Calu3 (cell line): ENCODE results near the gene FITM2. TPM values are rescaled to one million over a fixed set of nuclear protein-coding genes. Genes with fewer than 3 reads are reported as not detected.

ENCODE experiments used
- Bru-seq: library from RNA; stranded (reverse); fragments of 400-500 nt; gene quantifications from one replicate; lab custom pipeline; 2021; lab: Mats Ljungman, UMichigan
- BruChase-seq, 2 experiments: library from RNA; stranded (reverse); fragments of 400-500 nt; gene quantifications; one replicate each; lab custom pipeline; 2021; lab: Mats Ljungman, UMichigan
- BruUV-seq: library from RNA; stranded (reverse); fragments of 400-500 nt; replicated peaks from 2 replicates; lab custom pipeline; 2021; lab: Mats Ljungman, UMichigan
- CTCF ChIA-PET: fragments of 300-600 bp; sonication (Branson Sonifier 250); formaldehyde crosslinking; loops from one replicate; lab custom pipeline; 2022; ENCODE audit warnings: antibody characterized with exemption; lab: Charles Lee
- DNase-seq: peaks from one replicate; pipeline ENCODE4 v3.0.0; 2022
- H3K27ac Mint-ChIP-seq: one replicate; pipeline ENCODE4 v1.8.0; 2022; ENCODE audit warnings: mixed read lengths; ENCODE audit not compliant: unreplicated experiment
- H3K27me3 Mint-ChIP-seq: one replicate; pipeline ENCODE4 v1.8.0; 2022; ENCODE audit warnings: mixed read lengths; ENCODE audit not compliant: unreplicated experiment
- H3K36me3 Mint-ChIP-seq: one replicate; pipeline ENCODE4 v1.8.0; 2022; ENCODE audit warnings: mild to moderate bottlenecking, moderate library complexity, mixed read lengths; ENCODE audit not compliant: insufficient read depth, unreplicated experiment
- H3K4me1 Mint-ChIP-seq: one replicate; pipeline ENCODE4 v1.8.0; 2022; ENCODE audit warnings: mild to moderate bottlenecking, low read depth, mixed read lengths; ENCODE audit not compliant: unreplicated experiment
- H3K4me3 Mint-ChIP-seq: one replicate; pipeline ENCODE4 v1.8.0; 2022; ENCODE audit warnings: mild to moderate bottlenecking, low read depth, moderate library complexity, mixed read lengths; ENCODE audit not compliant: unreplicated experiment
- H3K9me3 Mint-ChIP-seq: one replicate; pipeline ENCODE4 v1.8.0; 2022; ENCODE audit warnings: low read depth, mixed read lengths; ENCODE audit not compliant: unreplicated experiment
- intact Hi-C: fragments of 100-400 bp; cut with micrococcal nuclease; formaldehyde crosslinking; loops from one replicate; pipeline ENCODE4 v1.10.0; 2022; ENCODE audit not compliant: unreplicated experiment
- long read RNA-seq: library from polyadenylated mRNA; stranded (forward); transcript quantifications from one replicate; pipeline ENCODE4 v2.0.0, GENCODE V29; 2022
- total RNA-seq: library from RNA; stranded (reverse); gene quantifications from 2 replicates; pipeline ENCODE4 v1.2.3, GENCODE V29; 2022
- TF ChIP-seq, protein P1 (sequence below): fragments of 200-600 bp; IDR thresholded peaks from one replicate; pipeline ENCODE4 v1.8.0; 2022; ENCODE audit warnings: antibody characterized with exemption; ENCODE audit not compliant: unreplicated experiment

The FITM2 gene, protein sequence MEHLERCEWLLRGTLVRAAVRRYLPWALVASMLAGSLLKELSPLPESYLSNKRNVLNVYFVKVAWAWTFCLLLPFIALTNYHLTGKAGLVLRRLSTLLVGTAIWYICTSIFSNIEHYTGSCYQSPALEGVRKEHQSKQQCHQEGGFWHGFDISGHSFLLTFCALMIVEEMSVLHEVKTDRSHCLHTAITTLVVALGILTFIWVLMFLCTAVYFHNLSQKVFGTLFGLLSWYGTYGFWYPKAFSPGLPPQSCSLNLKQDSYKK
- total RNA-seq (11.7 and 13.0 TPM in 2 replicates), Bru-seq, nascent RNA (percentile 58 among the genes with signal in this experiment), BruChase-seq, experiment 1, labeled RNA remaining after a 6-hour chase (percentile 88 among the genes with signal in this experiment), BruChase-seq, experiment 2, labeled RNA remaining after a 2-hour chase (percentile 78 among the genes with signal in this experiment)
- long read RNA-seq, partial matches to known transcripts: 0 of 2 reads
- long read RNA-seq, other reads (novel, unspliced or antisense): 2 of 2 reads

DNA sequence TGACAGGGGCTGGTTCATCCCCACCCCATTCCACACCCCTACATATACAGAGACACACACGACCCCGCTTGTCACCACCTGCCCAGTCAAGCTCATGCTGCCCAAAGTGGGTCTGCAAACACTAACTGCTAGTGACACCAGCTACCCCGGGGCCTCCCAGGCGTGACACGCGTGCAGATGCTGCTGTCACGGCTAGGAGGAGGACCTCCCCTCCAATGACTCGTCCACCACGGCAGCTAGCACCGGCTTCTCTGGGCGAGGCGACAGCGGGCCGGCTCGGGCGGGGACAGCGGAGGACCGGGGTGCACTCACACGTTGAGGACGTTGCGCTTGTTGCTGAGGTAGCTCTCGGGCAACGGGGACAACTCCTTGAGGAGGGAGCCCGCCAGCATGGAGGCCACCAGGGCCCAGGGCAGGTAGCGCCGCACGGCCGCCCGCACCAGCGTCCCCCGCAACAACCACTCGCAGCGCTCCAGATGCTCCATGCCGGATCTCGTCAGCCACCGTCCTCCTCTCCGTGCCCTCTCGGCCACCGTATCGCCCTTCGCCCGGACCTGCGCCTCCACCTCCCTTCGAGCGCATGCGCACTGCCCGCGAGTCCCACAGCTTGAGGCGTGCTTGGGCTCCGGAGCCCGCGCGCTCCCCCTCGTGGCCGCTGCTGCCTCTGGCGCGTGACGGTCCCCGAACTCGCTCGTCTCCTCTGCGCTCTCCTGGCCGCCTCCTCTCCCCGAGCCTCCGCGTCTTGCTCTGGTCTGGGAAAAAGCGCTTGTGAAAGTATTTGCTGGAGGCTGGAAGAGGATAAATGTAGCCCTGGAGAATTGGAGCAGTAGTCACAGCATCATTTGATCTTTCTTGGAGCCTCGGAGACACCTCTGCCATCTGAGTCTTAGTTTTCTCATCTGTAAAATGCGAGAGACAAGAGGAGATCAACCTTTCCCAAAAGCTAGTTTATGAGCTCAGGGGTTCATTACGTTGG lies at the start of gene FITM2:
Gene FITM2, minus strand, starts transcription at position 539 of the 976 bp plus-strand sequence. Its CDS starts 54 bp downstream, at position 485.
- H3K4me1 Mint-ChIP-seq: peaks cover 12% of the 10 kb centered on the region
- peak within 1 kb of the TSS; percentile 83 for H3K27ac Mint-ChIP-seq
- BruUV-seq: no TSS peak
- no peaks in the 10 kb centered on the region for H3K27me3 Mint-ChIP-seq
- DNase-seq: peak; percentile 100
- intact Hi-C loops: loop anchor here (1.0 to 5.0 kb wide), 2 partner anchors 76 to 94 kb away; no protein-coding TSS in a partner anchor
- no peaks in the 10 kb centered on the region for H3K9me3 Mint-ChIP-seq
- TF ChIP-seq, protein P1, sequence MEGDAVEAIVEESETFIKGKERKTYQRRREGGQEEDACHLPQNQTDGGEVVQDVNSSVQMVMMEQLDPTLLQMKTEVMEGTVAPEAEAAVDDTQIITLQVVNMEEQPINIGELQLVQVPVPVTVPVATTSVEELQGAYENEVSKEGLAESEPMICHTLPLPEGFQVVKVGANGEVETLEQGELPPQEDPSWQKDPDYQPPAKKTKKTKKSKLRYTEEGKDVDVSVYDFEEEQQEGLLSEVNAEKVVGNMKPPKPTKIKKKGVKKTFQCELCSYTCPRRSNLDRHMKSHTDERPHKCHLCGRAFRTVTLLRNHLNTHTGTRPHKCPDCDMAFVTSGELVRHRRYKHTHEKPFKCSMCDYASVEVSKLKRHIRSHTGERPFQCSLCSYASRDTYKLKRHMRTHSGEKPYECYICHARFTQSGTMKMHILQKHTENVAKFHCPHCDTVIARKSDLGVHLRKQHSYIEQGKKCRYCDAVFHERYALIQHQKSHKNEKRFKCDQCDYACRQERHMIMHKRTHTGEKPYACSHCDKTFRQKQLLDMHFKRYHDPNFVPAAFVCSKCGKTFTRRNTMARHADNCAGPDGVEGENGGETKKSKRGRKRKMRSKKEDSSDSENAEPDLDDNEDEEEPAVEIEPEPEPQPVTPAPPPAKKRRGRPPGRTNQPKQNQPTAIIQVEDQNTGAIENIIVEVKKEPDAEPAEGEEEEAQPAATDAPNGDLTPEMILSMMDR: peak; percentile 98
- peaks cover 25% of the 10 kb centered on the region for H3K36me3 Mint-ChIP-seq
- H3K4me3 Mint-ChIP-seq: peak within 1 kb of the TSS; percentile 98
- CTCF ChIA-PET: interaction anchor here (0.6 to 4.7 kb wide), 15 partner anchors 9 to 300 kb away, joined by 3 to 56 read pairs (median 4); partner anchors contain the start of gene OSER1

DNA sequence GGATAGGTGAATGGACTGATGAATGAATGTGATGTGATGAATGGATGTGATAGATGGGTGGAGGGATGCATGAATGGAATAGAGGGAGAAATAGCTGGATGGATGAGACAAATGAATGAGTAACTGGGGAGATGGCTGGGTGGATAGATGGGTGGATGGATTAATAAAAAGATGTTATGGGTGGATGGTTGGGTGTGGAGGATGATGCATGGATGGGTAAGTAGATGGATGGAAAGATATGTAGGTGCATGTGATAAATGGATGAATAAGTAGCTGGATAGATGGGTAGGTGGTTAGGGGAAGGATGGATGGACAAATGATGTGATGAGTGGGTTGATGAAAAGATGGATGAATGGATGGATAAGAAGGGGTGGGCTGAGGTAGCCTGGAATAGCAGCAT lies 49.2 kb upstream of the FITM2 start:
- BruUV-seq: no TSS peak
- TF ChIP-seq, protein P1: no peak
- peaks cover 26% of the 10 kb centered on the region for H3K4me1 Mint-ChIP-seq
- H3K27ac Mint-ChIP-seq: no peak overlapping the region
- CTCF ChIA-PET: interaction anchor here (0.6 to 1.0 kb wide), 2 partner anchors 8 to 10 kb away, joined by 3 to 7 read pairs; no protein-coding TSS in a partner anchor
- no peaks in the 10 kb centered on the region for H3K9me3 Mint-ChIP-seq
- DNase-seq: no peak
- intact Hi-C loops: no loop called here
- H3K4me3 Mint-ChIP-seq: no peak overlapping the region
- H3K36me3 Mint-ChIP-seq: peaks cover 18% of the 10 kb centered on the region
- no peaks in the 10 kb centered on the region for H3K27me3 Mint-ChIP-seq

DNA sequence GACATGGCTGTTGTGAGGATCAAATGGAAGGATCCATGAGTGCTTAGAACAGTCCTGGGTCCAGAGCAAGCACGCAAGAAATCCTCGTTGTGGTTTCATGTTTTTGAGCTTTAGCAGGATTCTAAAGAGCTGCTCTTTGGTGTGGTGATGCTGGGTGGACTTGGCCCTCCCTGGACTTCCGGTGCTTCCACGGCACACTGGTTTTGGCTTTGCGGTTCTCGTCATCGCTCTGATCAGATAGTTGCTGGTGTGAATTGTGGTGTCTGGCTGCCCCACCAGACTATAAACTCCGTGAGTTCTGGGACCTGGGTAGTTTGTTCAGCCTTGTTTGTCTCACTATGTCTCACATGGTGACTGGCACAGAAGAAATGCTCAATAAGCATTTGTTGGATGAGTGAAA lies 47.8 kb upstream of the FITM2 start:
- BruUV-seq: no TSS peak
- DNase-seq: no peak
- no peaks in the 10 kb centered on the region for H3K27me3 Mint-ChIP-seq
- CTCF ChIA-PET: no interaction called here
- no peak overlapping the region for H3K27ac Mint-ChIP-seq
- intact Hi-C loops: no loop called here
- no peaks in the 10 kb centered on the region for H3K9me3 Mint-ChIP-seq
- no peak overlapping the region for H3K4me3 Mint-ChIP-seq
- peaks cover 35% of the 10 kb centered on the region for H3K4me1 Mint-ChIP-seq
- peaks cover 22% of the 10 kb centered on the region for H3K36me3 Mint-ChIP-seq
- TF ChIP-seq, protein P1: no peak

DNA sequence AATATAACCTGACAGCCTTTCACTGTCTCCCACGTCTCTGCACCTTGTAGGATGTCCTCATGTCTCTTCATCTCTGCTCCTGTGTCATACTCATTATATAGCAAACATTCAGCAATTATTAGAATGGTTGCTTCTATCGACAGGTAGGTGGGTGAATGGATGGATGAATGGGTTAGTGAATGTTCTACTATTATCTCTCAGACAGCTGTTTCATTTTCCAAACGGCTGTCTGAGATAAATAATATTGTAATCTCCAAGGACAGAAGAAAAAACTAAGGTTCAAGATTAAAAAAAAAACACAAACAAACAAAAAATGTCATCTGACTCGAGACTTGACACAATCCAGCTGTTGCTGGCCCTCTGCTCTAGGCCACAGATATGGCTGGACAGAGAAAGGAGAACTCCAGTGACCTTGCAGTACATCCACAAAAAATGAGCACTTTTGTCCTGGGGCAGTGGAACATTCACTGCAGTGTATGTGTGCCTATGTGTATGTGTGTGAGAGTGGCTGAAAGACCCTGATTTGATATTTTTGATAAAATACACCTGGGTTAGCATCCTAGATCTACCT lies 46.6 kb upstream of the FITM2 start:
- intact Hi-C loops: no loop called here
- H3K27ac Mint-ChIP-seq: no peak overlapping the region
- H3K27me3 Mint-ChIP-seq: no peaks in the 10 kb centered on the region
- no peak for DNase-seq
- peaks cover 22% of the 10 kb centered on the region for H3K36me3 Mint-ChIP-seq
- CTCF ChIA-PET: interaction anchor here (0.7 kb wide), 1 partner anchor 38 kb away, joined by 3 read pairs; no protein-coding TSS in a partner anchor
- H3K9me3 Mint-ChIP-seq: no peaks in the 10 kb centered on the region
- BruUV-seq: no TSS peak
- TF ChIP-seq, protein P1: no peak
- H3K4me3 Mint-ChIP-seq: peak overlapping the region; percentile 98
- peaks cover 35% of the 10 kb centered on the region for H3K4me1 Mint-ChIP-seq
